ENCODE data around the gene RPL39L. TPM values are rescaled to one million over a fixed set of nuclear protein-coding genes. Genes with fewer than 3 reads are reported as not detected.

RPL39L gene
- polyA plus RNA-seq, 3 donors, result 1.1 to 3.4 (median 3.1) TPM

DNA sequence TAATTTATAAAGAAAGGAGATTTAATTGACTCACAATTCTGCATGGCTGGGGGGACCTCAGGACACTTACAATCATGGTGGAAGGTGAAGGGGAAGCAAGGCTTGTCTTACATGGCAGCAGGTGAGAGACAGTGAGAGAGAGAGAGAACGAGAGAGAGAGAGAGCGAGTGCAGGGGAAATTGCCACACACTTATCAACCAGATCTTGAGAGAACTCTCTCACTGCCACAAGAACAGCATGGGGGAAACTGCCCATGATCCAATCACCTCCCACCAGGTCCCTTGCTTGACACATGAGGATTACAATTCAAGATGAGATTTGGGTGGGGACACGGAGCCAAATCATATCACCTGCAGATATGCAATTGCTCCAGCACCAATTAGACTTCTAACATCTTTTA, 7.1 kb upstream of the RPL39L start:
- Histone ChIP-seq H3K4me1 (ENCODE audit: control insufficient read depth in 1 of 2, insufficient read depth in 2 of 2, low read length in 2 of 2) (no peaks in the 10 kb centered on the region), H3K9me3 (replicated peaks in 1 of 2; ENCODE audit: control insufficient read depth in 1 of 2, insufficient read depth in 1 of 2, low read length in 2 of 2) (peaks cover 25 to 29% of the 10 kb centered on the region in 2 donors), H3K36me3 (replicated peaks in 1 of 2; ENCODE audit: control insufficient read depth in 1 of 2, insufficient read depth in 2 of 2, low read length in 2 of 2) (no peaks in the 10 kb centered on the region), H3K27ac (ENCODE audit: low read depth in 1 of 2, low read length in 2 of 2) (no peak overlapping the region), H3K4me3 (replicated peaks in 1 of 3; ENCODE audit: low read depth in 2 of 3, low read length in 3 of 3) (no peak overlapping the region), H2AFZ (ENCODE audit: insufficient read depth, low read depth, low read length, poor library complexity, severe bottlenecking) (no peak overlapping the region), H3K4me2 (replicated peaks; ENCODE audit: extremely low read depth, low read length, poor library complexity, severe bottlenecking) (no peak overlapping the region), H4K20me1 (ENCODE audit: insufficient read depth, low read length) (no peaks in the 10 kb centered on the region), H3K9ac (ENCODE audit: insufficient read depth, low read length, poor library complexity, severe bottlenecking) (no peak overlapping the region), H3K27me3 (ENCODE audit: control insufficient read depth in 2 of 2, insufficient read depth in 2 of 2, low read length in 2 of 2) (no peaks in the 10 kb centered on the region), H3K79me2 (ENCODE audit: insufficient read depth, low read length) (no peaks in the 10 kb centered on the region)
- Mint-ChIP-seq H3K4me1 (no peaks in the 10 kb centered on the region), H3K36me3 (peaks cover 0 to 3% of the 10 kb centered on the region in 2 donors), H3K9me3 (peaks cover 24 to 32% (median 27%) of the 10 kb centered on the region in 7 donors), H3K4me3 (no peak overlapping the region), H3K27ac (no peak overlapping the region), H3K27me3 (ENCODE audit: low read depth in 3 of 3) (peaks cover 2 to 9% (median 3%) of the 10 kb centered on the region in 3 donors)
- TF ChIP-seq, protein P1, sequence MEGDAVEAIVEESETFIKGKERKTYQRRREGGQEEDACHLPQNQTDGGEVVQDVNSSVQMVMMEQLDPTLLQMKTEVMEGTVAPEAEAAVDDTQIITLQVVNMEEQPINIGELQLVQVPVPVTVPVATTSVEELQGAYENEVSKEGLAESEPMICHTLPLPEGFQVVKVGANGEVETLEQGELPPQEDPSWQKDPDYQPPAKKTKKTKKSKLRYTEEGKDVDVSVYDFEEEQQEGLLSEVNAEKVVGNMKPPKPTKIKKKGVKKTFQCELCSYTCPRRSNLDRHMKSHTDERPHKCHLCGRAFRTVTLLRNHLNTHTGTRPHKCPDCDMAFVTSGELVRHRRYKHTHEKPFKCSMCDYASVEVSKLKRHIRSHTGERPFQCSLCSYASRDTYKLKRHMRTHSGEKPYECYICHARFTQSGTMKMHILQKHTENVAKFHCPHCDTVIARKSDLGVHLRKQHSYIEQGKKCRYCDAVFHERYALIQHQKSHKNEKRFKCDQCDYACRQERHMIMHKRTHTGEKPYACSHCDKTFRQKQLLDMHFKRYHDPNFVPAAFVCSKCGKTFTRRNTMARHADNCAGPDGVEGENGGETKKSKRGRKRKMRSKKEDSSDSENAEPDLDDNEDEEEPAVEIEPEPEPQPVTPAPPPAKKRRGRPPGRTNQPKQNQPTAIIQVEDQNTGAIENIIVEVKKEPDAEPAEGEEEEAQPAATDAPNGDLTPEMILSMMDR (IDR thresholded peaks at IDR 0.05), result no peak
- DNase-seq, result no peak
- no CpG with 5 or more reads among the region's 3 CpGs for WGBS (ENCODE audit: insufficient coverage)
- intact Hi-C loops (cut with micrococcal nuclease), result loop anchor here in 1 of 2 donors (5.0 kb wide), 1 partner anchor 34 kb away; no protein-coding TSS in a partner anchor

DNA sequence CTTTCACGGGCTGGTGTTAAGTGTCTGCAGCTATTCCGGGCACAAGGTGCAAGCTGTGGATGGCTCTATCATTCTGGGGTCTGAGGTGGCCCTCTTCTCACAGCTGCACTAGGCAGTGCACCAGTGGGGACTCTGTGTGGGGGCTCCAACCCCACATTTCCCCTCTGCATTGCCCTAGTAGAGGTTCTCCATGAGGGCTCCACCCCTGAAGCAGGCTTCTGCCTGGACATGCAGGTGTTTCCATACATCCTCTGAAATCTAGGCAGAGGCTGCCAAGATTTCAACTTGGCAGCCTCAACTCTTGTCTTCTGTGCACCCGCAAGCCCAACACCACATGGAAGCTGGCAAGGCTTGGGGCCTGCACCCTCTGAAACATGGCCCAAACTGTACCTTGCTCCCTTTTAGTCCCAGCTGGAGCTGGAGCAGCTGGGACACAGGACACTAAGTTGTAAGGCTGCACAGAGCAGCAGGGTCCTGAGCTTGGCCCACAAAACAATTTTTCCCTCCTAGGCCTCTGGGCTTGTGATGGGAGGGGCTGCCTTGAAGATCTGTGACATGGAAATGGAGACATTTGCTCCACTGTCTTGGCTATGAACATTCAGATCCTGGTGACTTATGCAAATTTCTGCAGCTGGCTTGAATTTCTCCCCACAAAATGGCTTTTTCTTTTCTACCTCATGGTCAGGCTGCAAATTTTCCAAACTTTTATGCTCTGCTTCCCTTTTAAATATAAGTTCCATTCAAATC, 6.0 kb upstream of the RPL39L start:
- no peak for DNase-seq
- Histone ChIP-seq H3K27me3 (ENCODE audit: control insufficient read depth in 2 of 2, insufficient read depth in 2 of 2, low read length in 2 of 2) (no peaks in the 10 kb centered on the region), H3K9ac (ENCODE audit: insufficient read depth, low read length, poor library complexity, severe bottlenecking) (no peak overlapping the region), H3K9me3 (replicated peaks in 1 of 2; ENCODE audit: control insufficient read depth in 1 of 2, insufficient read depth in 1 of 2, low read length in 2 of 2) (peaks cover 25 to 29% of the 10 kb centered on the region in 2 donors), H3K36me3 (replicated peaks in 1 of 2; ENCODE audit: control insufficient read depth in 1 of 2, insufficient read depth in 2 of 2, low read length in 2 of 2) (no peaks in the 10 kb centered on the region), H4K20me1 (ENCODE audit: insufficient read depth, low read length) (no peaks in the 10 kb centered on the region), H3K27ac (ENCODE audit: low read depth in 1 of 2, low read length in 2 of 2) (no peak overlapping the region), H3K79me2 (ENCODE audit: insufficient read depth, low read length) (no peaks in the 10 kb centered on the region), H2AFZ (ENCODE audit: insufficient read depth, low read depth, low read length, poor library complexity, severe bottlenecking) (no peak overlapping the region), H3K4me2 (replicated peaks; ENCODE audit: extremely low read depth, low read length, poor library complexity, severe bottlenecking) (no peak overlapping the region), H3K4me3 (replicated peaks in 1 of 3; ENCODE audit: low read depth in 2 of 3, low read length in 3 of 3) (no peak overlapping the region), H3K4me1 (ENCODE audit: control insufficient read depth in 1 of 2, insufficient read depth in 2 of 2, low read length in 2 of 2) (no peaks in the 10 kb centered on the region)
- peaks cover 0 to 3% of the 10 kb centered on the region in 2 donors for H3K36me3 Mint-ChIP-seq
- intact Hi-C loops (cut with micrococcal nuclease), result loop anchor here in 1 of 2 donors (5.0 kb wide), 1 partner anchor 33 kb away; no protein-coding TSS in a partner anchor
- H3K27me3 Mint-ChIP-seq (ENCODE audit: low read depth in 3 of 3), result peaks cover 1 to 14% (median 2%) of the 10 kb centered on the region in 3 donors
- peaks cover 24 to 32% (median 27%) of the 10 kb centered on the region in 7 donors for H3K9me3 Mint-ChIP-seq
- no peaks in the 10 kb centered on the region for H3K4me1 Mint-ChIP-seq
- no peak overlapping the region for H3K4me3 Mint-ChIP-seq
- WGBS (ENCODE audit: insufficient coverage), result 100% methylated on average over 2 of the region's 3 CpGs
- TF ChIP-seq, protein P1 (IDR thresholded peaks at IDR 0.05), result no peak
- no peak overlapping the region for H3K27ac Mint-ChIP-seq

Measured in CD14-positive monocyte (primary cell).